ENCODE measurements around the gene GCSAM. TPM values are rescaled to one million over a fixed set of nuclear protein-coding genes. Genes with fewer than 3 reads are reported as not detected.

The GCSAM gene
- total and polyA plus RNA-seq, 4 donors: 0.08 to 0.75 (median 0.27) TPM; not detected in 1

DNA sequence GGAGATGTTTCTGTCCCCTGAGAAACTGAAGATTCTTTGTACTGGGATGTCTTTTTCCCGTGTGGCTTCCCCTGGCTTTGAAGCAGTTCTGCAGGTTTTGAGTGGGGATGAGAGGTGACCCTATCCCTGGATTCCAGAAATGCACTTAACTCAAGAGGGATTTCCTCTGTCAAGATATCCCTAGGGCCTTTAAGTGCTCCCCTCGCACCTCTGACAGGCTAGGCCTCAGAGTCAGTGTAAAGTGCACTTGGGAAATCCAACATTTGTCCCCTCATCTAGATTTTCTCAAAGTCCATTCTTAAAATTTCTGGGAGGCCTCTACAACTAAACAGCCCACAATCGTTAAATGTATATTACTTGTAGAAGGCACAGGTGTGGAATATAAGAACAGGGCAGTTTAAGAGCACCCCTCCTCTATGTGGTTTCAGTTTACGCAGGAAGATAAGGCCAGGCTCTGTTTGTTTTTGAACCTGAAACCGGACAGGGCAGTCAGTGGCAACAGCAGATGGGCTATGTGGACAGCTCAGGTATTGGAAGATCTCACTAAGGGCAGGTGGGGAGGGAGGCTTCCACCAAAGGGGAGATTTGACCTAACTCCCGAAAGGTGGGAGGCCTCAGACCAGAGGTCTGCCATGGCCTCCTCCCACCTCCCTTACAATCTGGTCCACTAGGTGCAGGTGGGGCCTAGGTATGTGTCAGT is 42.0 kb downstream of the GCSAM start:
- 72% methylated on average over 6 of the region's 6 CpGs for WGBS
- Histone ChIP-seq H3K4me3 (ENCODE audit: low read depth in 1 of 3, low read length in 3 of 3) (no peak overlapping the region), H3K4me1 (ENCODE audit: control insufficient read depth in 4 of 4, insufficient read depth in 4 of 4, low read length in 3 of 4) (peaks cover 0 to 8% (median 3%) of the 10 kb centered on the region in 4 donors), H3K27ac (ENCODE audit: low read depth in 1 of 2, low read length in 2 of 2) (no peak overlapping the region), H3K9ac (ENCODE audit: low read depth in 1 of 2, low read length in 2 of 2) (no peak overlapping the region), H3K36me3 (ENCODE audit: control insufficient read depth in 4 of 4, insufficient read depth in 3 of 4, low read depth in 1 of 4, low read length in 3 of 4) (no peaks in the 10 kb centered on the region), H3K9me3 (ENCODE audit: control insufficient read depth in 4 of 4, low read length in 3 of 4) (no peaks in the 10 kb centered on the region), H3K27me3 (ENCODE audit: control insufficient read depth in 4 of 4, insufficient read depth in 4 of 4, low read length in 3 of 4) (no peaks in the 10 kb centered on the region)
- DNase-seq (ENCODE audit: low spot score): no peak
- TF ChIP-seq JUND (IDR thresholded peaks at IDR 0.05) (no peak), NR2F2 (IDR thresholded peaks at IDR 0.05) (no peak), FOXA1 (IDR thresholded peaks at IDR 0.05) (no peak), HNF4A (conservative IDR thresholded peaks at IDR 0.05) (no peak), RXRA (IDR thresholded peaks at IDR 0.05) (no peak), YY1 (IDR thresholded peaks at IDR 0.05) (no peak), EGR1 (IDR thresholded peaks at IDR 0.05; ENCODE audit: low read depth in 2 of 2) (no peak), TAF1 (conservative IDR thresholded peaks at IDR 0.05) (no peak)
- TF ChIP-seq, protein P1, sequence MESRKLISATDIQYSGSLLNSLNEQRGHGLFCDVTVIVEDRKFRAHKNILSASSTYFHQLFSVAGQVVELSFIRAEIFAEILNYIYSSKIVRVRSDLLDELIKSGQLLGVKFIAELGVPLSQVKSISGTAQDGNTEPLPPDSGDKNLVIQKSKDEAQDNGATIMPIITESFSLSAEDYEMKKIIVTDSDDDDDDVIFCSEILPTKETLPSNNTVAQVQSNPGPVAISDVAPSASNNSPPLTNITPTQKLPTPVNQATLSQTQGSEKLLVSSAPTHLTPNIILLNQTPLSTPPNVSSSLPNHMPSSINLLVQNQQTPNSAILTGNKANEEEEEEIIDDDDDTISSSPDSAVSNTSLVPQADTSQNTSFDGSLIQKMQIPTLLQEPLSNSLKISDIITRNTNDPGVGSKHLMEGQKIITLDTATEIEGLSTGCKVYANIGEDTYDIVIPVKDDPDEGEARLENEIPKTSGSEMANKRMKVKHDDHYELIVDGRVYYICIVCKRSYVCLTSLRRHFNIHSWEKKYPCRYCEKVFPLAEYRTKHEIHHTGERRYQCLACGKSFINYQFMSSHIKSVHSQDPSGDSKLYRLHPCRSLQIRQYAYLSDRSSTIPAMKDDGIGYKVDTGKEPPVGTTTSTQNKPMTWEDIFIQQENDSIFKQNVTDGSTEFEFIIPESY (IDR thresholded peaks at IDR 0.05): no peak
- TF ChIP-seq, protein P2, sequence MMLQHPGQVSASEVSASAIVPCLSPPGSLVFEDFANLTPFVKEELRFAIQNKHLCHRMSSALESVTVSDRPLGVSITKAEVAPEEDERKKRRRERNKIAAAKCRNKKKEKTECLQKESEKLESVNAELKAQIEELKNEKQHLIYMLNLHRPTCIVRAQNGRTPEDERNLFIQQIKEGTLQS (IDR thresholded peaks at IDR 0.05): no peak

DNA sequence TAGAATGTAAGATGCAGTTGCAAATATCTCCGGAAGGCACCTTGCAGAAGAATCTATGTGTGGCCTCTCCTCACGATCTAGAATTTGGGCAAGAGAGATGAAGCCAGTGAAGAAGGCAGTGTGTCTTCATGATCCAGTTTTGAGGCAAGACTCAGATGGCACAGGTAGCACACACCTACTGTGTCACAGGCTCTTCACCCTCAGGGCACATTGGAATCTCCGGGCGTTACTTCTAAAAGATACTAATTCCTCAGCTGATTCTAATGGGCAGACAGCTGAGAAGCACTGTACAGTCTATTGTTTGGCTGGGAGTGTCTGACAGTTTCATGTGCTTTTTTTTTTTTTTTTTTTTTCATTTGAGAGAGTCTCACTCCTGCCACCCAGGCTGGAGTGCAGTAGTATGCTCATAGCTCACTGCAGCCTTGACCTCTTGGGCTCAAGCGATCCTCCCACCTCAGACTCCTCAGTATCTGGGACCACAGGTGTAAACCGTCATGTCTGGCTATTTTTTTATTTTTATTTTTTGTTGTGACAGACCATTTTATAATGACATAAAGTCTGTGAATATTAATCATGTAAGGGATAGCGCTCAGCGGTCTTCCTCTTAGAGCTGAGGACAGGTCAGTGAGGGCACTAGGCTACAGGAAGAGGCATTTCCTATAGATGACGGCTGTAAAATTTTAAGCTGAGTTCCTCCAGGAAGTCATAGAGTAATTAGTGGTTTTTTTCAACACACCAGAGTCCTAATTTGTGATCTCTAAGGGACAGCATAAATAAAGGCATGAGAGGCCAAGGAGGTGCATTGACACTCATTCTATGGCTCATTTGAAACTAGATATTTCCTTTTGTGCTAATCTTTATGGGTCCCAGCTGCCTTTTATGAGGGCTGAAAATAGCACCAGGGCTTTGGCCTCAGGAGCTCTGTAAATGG is 42.8 kb downstream of the GCSAM start:
- Histone ChIP-seq H3K4me3 (ENCODE audit: low read depth in 1 of 3, low read length in 3 of 3) (no peak overlapping the region), H3K27ac (ENCODE audit: low read depth in 1 of 2, low read length in 2 of 2) (no peak overlapping the region), H3K4me1 (ENCODE audit: control insufficient read depth in 4 of 4, insufficient read depth in 4 of 4, low read length in 3 of 4) (peaks cover 0 to 13% (median 6%) of the 10 kb centered on the region in 4 donors), H3K36me3 (ENCODE audit: control insufficient read depth in 4 of 4, insufficient read depth in 3 of 4, low read depth in 1 of 4, low read length in 3 of 4) (no peaks in the 10 kb centered on the region), H3K9ac (ENCODE audit: low read depth in 1 of 2, low read length in 2 of 2) (no peak overlapping the region), H3K27me3 (ENCODE audit: control insufficient read depth in 4 of 4, insufficient read depth in 4 of 4, low read length in 3 of 4) (peaks cover 0 to 4% (median 0%) of the 10 kb centered on the region in 4 donors), H3K9me3 (ENCODE audit: control insufficient read depth in 4 of 4, low read length in 3 of 4) (no peaks in the 10 kb centered on the region)
- 76% methylated on average over 9 of the region's 9 CpGs for WGBS
- TF ChIP-seq TAF1 (conservative IDR thresholded peaks at IDR 0.05): no peak
- peak; percentile 50 for TF ChIP-seq NR2F2 (IDR thresholded peaks at IDR 0.05)
- TF ChIP-seq, protein P3, sequence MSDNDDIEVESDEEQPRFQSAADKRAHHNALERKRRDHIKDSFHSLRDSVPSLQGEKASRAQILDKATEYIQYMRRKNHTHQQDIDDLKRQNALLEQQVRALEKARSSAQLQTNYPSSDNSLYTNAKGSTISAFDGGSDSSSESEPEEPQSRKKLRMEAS (IDR thresholded peaks at IDR 0.05): no peak
- TF ChIP-seq FOXA1 (IDR thresholded peaks at IDR 0.05): no peak
- no peak for DNase-seq (ENCODE audit: low spot score)

DNA sequence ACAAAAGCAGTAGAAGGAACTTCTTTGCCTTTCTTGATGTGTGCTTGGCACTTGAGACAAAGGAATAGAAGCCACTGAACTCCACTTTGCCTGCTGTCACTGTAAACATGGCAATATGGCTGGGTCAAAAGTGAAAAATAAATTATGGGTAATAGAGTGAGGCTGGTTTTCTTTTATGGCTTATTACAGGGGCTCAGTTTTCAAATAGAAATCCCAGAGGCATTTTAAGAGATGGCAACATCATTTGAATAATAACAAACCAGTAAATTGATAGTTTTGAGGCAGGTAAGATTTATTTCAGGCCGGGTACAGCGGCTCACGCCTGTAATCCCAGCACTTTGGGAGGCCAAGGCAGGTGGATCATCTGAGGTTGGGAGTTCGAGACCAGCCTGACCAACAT is 44.1 kb downstream of the GCSAM start:
- H3K27ac ChIP-seq (ENCODE audit: low read depth in 1 of 2, low read length in 2 of 2): no peak overlapping the region
- H3K9me3 ChIP-seq (ENCODE audit: control insufficient read depth in 4 of 4, low read length in 3 of 4): no peaks in the 10 kb centered on the region
- WGBS: 72% methylated on average over 4 of the region's 4 CpGs
- no peak overlapping the region for H3K4me3 ChIP-seq (ENCODE audit: low read depth in 1 of 3, low read length in 3 of 3)
- TF ChIP-seq RXRA (IDR thresholded peaks at IDR 0.05): no peak
- no peak for TF ChIP-seq YY1 (IDR thresholded peaks at IDR 0.05)
- TF ChIP-seq FOXA2 (IDR thresholded peaks at IDR 0.05): no peak
- TF ChIP-seq FOXA1 (IDR thresholded peaks at IDR 0.05): no peak
- TF ChIP-seq TAF1 (conservative IDR thresholded peaks at IDR 0.05): no peak
- no peak for TF ChIP-seq JUND (IDR thresholded peaks at IDR 0.05)
- TF ChIP-seq SP1 (IDR thresholded peaks at IDR 0.05): no peak
- TF ChIP-seq HNF4G (IDR thresholded peaks at IDR 0.05): no peak
- TF ChIP-seq, protein P4, sequence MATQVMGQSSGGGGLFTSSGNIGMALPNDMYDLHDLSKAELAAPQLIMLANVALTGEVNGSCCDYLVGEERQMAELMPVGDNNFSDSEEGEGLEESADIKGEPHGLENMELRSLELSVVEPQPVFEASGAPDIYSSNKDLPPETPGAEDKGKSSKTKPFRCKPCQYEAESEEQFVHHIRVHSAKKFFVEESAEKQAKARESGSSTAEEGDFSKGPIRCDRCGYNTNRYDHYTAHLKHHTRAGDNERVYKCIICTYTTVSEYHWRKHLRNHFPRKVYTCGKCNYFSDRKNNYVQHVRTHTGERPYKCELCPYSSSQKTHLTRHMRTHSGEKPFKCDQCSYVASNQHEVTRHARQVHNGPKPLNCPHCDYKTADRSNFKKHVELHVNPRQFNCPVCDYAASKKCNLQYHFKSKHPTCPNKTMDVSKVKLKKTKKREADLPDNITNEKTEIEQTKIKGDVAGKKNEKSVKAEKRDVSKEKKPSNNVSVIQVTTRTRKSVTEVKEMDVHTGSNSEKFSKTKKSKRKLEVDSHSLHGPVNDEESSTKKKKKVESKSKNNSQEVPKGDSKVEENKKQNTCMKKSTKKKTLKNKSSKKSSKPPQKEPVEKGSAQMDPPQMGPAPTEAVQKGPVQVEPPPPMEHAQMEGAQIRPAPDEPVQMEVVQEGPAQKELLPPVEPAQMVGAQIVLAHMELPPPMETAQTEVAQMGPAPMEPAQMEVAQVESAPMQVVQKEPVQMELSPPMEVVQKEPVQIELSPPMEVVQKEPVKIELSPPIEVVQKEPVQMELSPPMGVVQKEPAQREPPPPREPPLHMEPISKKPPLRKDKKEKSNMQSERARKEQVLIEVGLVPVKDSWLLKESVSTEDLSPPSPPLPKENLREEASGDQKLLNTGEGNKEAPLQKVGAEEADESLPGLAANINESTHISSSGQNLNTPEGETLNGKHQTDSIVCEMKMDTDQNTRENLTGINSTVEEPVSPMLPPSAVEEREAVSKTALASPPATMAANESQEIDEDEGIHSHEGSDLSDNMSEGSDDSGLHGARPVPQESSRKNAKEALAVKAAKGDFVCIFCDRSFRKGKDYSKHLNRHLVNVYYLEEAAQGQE (IDR thresholded peaks at IDR 0.05): no peak
- no peak for TF ChIP-seq NR2F2 (IDR thresholded peaks at IDR 0.05)
- TF ChIP-seq HNF4A (conservative IDR thresholded peaks at IDR 0.05): no peak
- TF ChIP-seq, protein P5, sequence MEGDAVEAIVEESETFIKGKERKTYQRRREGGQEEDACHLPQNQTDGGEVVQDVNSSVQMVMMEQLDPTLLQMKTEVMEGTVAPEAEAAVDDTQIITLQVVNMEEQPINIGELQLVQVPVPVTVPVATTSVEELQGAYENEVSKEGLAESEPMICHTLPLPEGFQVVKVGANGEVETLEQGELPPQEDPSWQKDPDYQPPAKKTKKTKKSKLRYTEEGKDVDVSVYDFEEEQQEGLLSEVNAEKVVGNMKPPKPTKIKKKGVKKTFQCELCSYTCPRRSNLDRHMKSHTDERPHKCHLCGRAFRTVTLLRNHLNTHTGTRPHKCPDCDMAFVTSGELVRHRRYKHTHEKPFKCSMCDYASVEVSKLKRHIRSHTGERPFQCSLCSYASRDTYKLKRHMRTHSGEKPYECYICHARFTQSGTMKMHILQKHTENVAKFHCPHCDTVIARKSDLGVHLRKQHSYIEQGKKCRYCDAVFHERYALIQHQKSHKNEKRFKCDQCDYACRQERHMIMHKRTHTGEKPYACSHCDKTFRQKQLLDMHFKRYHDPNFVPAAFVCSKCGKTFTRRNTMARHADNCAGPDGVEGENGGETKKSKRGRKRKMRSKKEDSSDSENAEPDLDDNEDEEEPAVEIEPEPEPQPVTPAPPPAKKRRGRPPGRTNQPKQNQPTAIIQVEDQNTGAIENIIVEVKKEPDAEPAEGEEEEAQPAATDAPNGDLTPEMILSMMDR (IDR thresholded peaks at IDR 0.05; ENCODE audit: low read depth, low read length, missing input control): no peak
- H3K36me3 ChIP-seq (ENCODE audit: control insufficient read depth in 4 of 4, insufficient read depth in 3 of 4, low read depth in 1 of 4, low read length in 3 of 4): no peaks in the 10 kb centered on the region
- DNase-seq (ENCODE audit: low spot score): no peak
- H3K27me3 ChIP-seq (ENCODE audit: control insufficient read depth in 4 of 4, insufficient read depth in 4 of 4, low read length in 3 of 4): peaks cover 0 to 4% (median 0%) of the 10 kb centered on the region in 4 donors
- H3K4me1 ChIP-seq (ENCODE audit: control insufficient read depth in 4 of 4, insufficient read depth in 4 of 4, low read length in 3 of 4): peaks cover 0 to 13% (median 6%) of the 10 kb centered on the region in 4 donors
- no peak overlapping the region for H3K9ac ChIP-seq (ENCODE audit: low read depth in 1 of 2, low read length in 2 of 2)

All from liver (tissue), 9 donors.